22Rv1 (cell line): ENCODE data around the gene ABHD16B.
"Not testable (repeated sequence)": the region's sequence is repeated elsewhere in the genome, so short reads cannot be mapped to it uniquely, and the experiment has no call there.

Experiments used
- H3K27ac ChIP-seq: fragments of 450-650 bp; 2 replicates; pipeline ENCODE4 v1.5.1; 2017
- CTCF ChIP-seq: fragments of 450-650 bp; IDR thresholded peaks from 2 replicates; pipeline ENCODE4 v1.5.1; 2017; ENCODE audit warnings: mild to moderate bottlenecking
- ZFX ChIP-seq: fragments of 450-650 bp; IDR thresholded peaks from 2 replicates; pipeline ENCODE4 v1.6.1; 2017; ENCODE audit warnings: antibody characterized with exemption, borderline replicate concordance

The ABHD16B gene

DNA sequence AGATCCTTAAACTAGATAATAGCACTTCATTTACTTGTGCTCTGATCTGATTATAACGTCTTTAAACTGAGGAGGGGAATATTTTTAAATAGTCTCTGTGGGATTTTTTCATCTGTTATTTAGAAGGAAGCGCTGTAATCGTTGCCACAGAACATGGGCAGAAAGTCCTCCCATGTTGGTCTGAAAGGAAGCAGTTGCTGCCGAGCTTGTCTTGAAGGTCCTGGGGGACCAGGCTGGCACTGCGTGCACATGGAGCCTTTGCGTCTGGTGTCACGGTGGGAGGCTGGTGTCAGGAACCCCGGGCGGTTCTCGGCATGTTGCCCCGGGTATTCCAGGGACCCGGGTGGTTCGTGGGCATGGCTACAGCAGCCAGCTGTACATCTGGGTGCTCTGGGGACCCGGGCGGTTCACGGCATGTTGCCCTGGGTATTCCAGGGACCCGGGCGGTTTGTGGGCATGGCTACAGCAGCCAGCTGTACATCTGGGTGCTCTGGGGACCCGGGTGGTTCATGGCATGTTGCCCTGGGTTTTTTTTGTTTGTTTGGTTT is 15.3 kb downstream of the ABHD16B start:
- TF ChIP-seq ZFX (no peak), CTCF (no peak)

DNA sequence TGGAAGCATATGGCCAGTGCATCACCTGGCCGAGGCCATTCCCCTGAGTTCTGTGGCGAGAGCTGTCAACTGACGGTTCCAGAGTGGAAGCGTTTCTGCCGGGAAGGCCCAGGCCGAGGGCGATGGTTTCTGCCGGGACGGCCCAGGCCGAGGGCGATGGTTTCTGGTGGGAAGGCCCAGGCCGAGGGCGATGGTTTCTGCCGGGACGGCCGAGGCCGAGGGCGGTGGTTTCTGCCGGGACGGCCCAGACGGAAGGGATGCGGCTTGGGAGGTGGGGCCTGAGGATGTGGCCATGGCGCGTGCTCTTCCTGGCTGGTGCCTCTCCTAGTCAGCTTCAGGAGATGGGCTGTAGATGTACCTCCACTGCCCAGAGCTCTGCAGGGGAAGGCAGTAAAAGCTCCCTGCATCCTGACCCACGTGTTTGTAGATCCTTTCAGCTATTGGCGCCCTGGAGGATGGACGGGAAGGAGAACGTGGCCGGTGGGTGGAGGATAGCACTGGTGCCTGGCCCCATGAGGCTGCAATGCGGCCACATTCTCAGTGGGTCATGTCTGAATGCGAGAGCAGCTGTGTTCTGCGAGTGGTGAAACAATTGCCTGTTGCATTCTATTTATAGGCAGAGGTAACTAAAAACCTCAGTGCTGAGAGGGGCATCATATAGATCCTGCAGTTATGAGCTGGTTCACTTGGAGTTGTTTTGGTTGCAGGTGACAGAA is 16.6 kb downstream of the ABHD16B start:
- no peak for TF ChIP-seq ZFX
- TF ChIP-seq CTCF, result no peak
- no peak overlapping the region for H3K27ac ChIP-seq

More for the DNA sequence above, 15.3 kb downstream of the ABHD16B start:
- no peak overlapping the region for H3K27ac ChIP-seq

DNA sequence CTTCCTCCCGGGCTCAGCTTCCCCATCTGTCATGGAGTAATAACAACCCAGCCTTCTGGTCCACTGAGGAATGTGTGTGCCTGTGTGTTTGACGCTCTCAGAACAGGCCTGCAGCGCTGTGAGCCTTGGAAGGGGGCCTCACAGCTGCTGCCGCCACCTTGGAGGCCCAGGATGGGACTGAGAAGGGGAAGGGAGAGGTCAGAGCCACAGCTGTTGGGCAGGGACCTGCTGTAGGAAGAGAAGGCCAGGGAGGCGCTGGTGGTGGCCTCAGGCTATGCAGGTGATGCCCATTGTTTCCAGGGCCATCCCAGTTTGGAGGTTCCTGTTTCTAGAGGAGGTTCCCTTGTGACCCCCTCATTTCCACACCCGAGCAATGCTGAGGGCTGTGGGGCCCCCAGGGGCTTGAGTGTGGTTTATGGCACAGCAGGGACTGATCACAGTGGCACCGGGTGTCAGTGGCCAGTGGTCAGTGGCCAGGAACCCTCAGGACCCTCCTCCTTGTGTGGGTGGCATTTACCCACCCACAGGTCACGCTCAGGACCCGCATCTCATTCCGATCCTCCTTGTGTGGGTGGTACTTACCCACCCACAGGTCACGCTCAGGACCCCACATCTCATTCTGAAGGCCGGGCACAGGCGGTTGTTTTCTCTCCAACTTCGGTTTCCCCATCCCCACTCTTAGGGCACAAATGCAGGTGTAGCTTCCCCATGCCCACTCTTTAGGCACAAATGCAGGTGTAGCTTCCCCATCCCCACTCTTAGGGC is 17.8 kb downstream of the ABHD16B start:
- no peak for TF ChIP-seq CTCF
- TF ChIP-seq ZFX, result no peak
- no peak overlapping the region for H3K27ac ChIP-seq

- H3K27ac ChIP-seq, result not testable (repeated sequence)
Measured at GRCh38 chr20:63880901-63881300, 19.6 kb downstream of the ABHD16B start.

DNA sequence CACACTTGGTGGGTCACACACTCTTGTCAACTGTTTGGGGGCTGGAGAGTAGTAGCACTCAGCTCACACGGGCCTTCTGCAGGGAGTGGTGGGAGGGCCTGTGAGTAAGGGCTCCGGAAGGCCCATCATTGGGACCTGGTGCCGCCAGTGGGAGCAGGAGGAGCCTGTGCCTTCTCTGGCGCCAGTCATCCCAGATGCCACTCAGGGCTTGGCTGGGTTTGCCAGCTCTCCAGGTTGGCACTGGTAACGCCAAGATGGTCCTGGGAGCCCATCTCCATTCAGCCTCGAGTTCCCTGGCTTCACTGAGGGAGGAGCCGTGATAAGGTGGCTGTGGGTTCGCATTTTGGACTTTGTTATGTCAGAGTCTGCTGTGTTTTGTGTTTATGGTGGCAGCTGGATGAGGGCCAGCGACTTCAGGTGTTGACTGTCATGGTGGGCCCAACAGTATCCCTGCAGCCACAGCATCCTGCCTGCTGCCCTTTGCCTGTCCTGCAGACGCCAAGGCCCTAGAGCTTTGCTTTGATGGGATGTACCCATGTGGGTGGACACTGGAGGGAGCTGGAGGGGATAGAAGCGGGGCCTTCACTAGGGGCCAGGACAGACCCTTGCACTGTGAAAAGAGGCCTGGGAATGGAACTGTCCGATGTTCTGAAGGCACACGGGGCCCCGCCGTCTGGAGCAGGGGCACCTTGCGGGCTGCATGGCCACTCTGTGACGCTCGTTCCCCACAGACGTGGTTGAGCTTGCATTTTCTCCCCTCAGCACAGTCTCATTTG is 20.3 kb downstream of the ABHD16B start:
- H3K27ac ChIP-seq, result no peak overlapping the region
- TF ChIP-seq ZFX (no peak), CTCF (no peak)

DNA sequence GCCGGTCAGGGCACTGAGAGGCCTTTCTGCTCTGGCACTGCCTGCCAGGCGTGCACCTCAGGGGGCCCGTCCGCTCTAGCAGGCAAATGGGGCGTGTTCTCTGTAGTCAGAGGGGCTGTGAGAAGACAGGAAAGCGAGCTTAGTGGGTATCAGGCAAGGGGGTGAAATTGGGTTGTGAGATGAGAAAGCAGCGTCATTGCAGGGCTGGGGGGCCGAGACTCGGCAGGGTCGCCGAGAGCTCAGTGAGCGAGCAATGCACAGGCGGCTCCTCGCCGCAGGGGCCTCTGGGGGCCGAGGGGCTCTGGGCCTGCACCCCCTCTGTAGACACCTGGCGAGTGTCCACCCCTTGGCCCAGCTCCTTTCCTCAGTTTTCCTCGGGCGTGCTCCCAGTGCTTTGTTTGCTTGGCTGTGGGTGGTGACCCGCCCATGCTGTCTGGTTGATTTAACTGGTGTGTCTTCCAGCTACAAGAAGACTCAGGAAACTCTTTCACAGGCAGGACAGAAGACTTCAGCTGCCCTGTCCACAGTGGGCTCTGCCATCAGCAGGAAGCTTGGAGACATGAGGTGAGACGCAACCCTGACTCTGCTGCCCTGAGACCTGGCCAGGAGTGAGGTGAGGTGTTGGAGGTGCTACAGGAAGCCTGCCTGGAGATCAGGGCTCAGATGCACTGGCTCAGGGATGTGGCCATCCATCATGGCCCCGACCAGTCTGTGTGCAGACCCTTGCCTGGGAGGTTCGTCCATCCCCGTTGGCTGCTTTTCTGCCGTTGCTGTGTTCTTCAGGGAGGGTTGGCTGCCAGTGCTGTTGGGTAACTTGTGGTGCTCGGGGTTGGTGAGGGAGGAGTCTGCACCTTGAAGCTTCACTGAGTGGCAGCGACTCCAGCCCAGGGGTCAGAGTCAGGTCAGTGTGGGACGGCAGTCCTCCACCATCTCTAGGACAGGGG is 21.2 kb downstream of the ABHD16B start:
- TF ChIP-seq ZFX (no peak), CTCF (no peak)

More for the DNA sequence above, 21.2 kb downstream of the ABHD16B start:
- no peak overlapping the region for H3K27ac ChIP-seq
